OCI-LY1 (cell line): ENCODE data around the gene TTYH3.
A peak's percentile ranks its signal among the peaks of the same experiment; 100 is the strongest.

ENCODE experiments used
- H2AFZ ChIP-seq: fragments of 200-600 bp; sonication (generic), shearing (Covaris generic); 2 replicates; pipeline ENCODE4 v1.6.0; 2014; ENCODE audit warnings: antibody characterized with exemption, mild to moderate bottlenecking, low read length
- H3F3A ChIP-seq: fragments of 200-600 bp; sonication (generic), shearing (Covaris generic); 2 replicates; pipeline ENCODE4 v1.6.0; 2014; ENCODE audit warnings: mild to moderate bottlenecking, antibody characterized with exemption, low read length, moderate library complexity; ENCODE audit not compliant: insufficient read depth
- H3K27ac ChIP-seq: fragments of 200-600 bp; sonication (generic); 2 replicates; pipeline ENCODE4 v1.5.1; 2014; ENCODE audit warnings: low read length, mixed run types, mild to moderate bottlenecking, low read depth; ENCODE audit not compliant: poor library complexity, severe bottlenecking
- H3K27me3 ChIP-seq: fragments of 200-600 bp; sonication (generic); 2 replicates; pipeline ENCODE4 v1.6.0; 2014; ENCODE audit warnings: antibody characterized with exemption, mild to moderate bottlenecking, low read length, moderate library complexity; ENCODE audit not compliant: insufficient read depth
- H3K36me3 ChIP-seq: fragments of 200-600 bp; sonication (generic); 2 replicates; pipeline ENCODE4 v1.6.1; 2014; ENCODE audit warnings: mild to moderate bottlenecking, antibody characterized with exemption, low read length, moderate library complexity, mixed read lengths; ENCODE audit not compliant: insufficient read depth
- H3K4me1 ChIP-seq: fragments of 200-600 bp; sonication (generic); 2 replicates; pipeline ENCODE4 v1.5.1; 2014; ENCODE audit warnings: mild to moderate bottlenecking, low read length, moderate library complexity; ENCODE audit not compliant: insufficient read depth, severe bottlenecking
- H3K4me2 ChIP-seq: fragments of 200-600 bp; sonication (generic), shearing (Covaris generic); 2 replicates; pipeline ENCODE4 v1.6.1; 2014; ENCODE audit warnings: low read length
- H3K4me3 ChIP-seq: fragments of 200-600 bp; sonication (generic); 2 replicates; pipeline ENCODE4 v1.5.1; 2014; ENCODE audit warnings: low read length, low read depth, mild to moderate bottlenecking, mixed read lengths; ENCODE audit not compliant: poor library complexity, severe bottlenecking
- H3K79me2 ChIP-seq: fragments of 200-600 bp; shearing (Covaris generic); 2 replicates; pipeline ENCODE4 v1.6.1; 2016; ENCODE audit warnings: mixed run types, low read length, mixed read lengths; ENCODE audit not compliant: insufficient read depth
- H3K9ac ChIP-seq: fragments of 200-600 bp; sonication (generic), shearing (Covaris generic); 2 replicates; pipeline ENCODE4 v1.6.1; 2014; ENCODE audit warnings: mild to moderate bottlenecking, low read length, mixed read lengths
- H3K9me2 ChIP-seq: fragments of 200-600 bp; sonication (generic), shearing (Covaris generic); 2 replicates; pipeline ENCODE4 v1.6.1; 2014; ENCODE audit warnings: low read depth, mild to moderate bottlenecking, low read length, mixed read lengths
- H3K9me3 ChIP-seq: fragments of 200-600 bp; shearing (Covaris generic); 2 replicates; pipeline ENCODE4 v1.6.1; 2014; ENCODE audit warnings: low read length, mixed read lengths
- H4K20me1 ChIP-seq: fragments of 200-600 bp; sonication (generic), shearing (Covaris generic); 2 replicates; pipeline ENCODE4 v1.6.0; 2016; ENCODE audit warnings: mild to moderate bottlenecking, low read length; ENCODE audit not compliant: insufficient read depth
- EZH2 ChIP-seq: fragments of 200-600 bp; sonication (generic), shearing (Covaris generic); IDR thresholded peaks from 2 replicates; pipeline ENCODE4 v1.8.0; 2017; ENCODE audit warnings: borderline replicate concordance, mixed run types, mild to moderate bottlenecking, antibody characterized with exemption, low read length, moderate library complexity, mixed read lengths
- TF ChIP-seq, protein P1 (sequence below): fragments of 200-600 bp; sonication (generic), shearing (Covaris generic); IDR thresholded peaks from 2 replicates; pipeline ENCODE4 v1.5.1; 2017; ENCODE audit warnings: mild to moderate bottlenecking, antibody characterized with exemption, low read length, moderate library complexity, mixed read lengths

The TTYH3 gene

DNA sequence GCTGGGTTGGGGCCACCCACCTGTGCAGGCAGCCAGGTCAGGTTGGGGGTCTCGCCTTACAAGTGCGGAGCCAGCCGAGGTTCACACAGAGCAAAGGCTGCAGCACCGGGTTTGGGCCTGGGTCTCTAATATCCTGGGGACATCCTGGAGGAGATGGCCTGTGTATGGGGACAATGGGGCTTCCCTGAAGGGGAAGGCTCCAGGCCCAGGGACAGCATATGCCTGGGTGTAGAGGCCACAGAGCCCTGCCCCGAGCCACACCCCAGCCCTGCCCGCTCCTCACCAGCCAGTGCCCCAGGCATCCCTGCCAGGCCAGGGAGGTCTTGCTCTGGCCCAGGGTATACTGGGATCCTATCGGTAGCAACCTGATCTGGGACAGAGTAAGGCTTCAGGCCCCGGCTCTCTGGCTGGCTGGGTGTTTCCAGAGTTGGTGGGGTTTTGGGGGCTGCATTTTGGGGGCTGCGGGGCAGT is 9.1 kb downstream of the TTYH3 start:
- peaks cover 17% of the 10 kb centered on the region; the same call in 1 of the 2 replicates for H3K27me3 ChIP-seq
- H3K4me1 ChIP-seq = peaks cover 27% of the 10 kb centered on the region

DNA sequence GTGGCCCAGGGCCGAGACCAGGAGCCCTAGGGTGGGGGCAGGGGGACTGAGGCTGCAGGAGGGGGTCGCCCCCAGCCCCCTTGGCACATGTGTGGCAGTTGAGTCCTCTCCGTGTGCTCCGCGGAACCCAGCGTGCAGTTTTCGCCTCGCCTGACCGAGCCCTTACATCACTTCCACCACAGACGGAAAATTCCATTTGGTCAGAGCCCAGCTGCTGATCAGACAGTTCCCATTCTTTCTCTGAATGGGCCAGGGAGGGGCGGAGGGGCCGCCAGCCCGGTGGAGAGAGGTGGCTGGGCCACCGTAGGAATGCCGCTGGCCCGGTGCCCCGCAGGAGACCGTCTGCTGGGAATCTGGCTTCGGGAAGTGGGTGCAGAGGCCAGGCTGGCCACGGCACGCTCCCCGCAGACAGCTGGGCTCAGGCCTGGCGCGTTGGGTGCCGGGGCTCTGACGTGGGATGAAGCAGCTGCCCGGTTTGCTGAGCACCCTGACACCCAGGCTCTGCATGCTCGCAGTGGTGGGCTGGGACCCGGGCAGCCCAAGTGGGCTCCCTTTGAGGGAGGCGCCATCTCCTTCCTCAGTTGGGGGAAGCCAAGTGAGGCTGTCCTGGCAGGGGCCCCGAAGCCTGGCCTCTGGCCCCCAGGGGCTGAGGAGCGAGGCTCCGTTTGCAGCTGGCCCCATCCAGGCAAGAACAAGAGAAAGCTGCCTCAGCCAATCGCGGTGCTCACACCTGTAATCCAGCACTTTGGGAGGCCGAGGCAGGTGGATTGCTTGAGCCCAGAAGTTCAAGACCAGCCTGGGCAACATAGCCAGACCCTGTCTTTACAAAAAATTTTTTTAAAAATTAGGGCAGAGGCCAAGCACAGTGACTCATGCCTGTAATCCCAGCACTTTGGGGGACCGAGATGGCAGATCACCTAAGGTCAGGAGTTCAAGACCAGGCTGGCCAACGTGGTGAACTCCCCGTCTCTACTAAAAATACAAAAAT is 9.9 kb downstream of the TTYH3 start:
- Histone ChIP-seq H3K9ac (no peak overlapping the region), H3F3A (no peaks in the 10 kb centered on the region), H3K4me3 (no peak overlapping the region), H3K27ac (no peak overlapping the region), H3K27me3 (peaks cover 10% of the 10 kb centered on the region; the same call in 1 of the 2 replicates), H3K36me3 (no peaks in the 10 kb centered on the region), H3K4me2 (peak overlapping the region; percentile 15; the same call in 1 of the 2 replicates), H3K79me2 (no peaks in the 10 kb centered on the region), H2AFZ (no peak overlapping the region), H3K9me3 (no peaks in the 10 kb centered on the region), H3K9me2 (no peaks in the 10 kb centered on the region), H3K4me1 (peaks cover 33% of the 10 kb centered on the region), H4K20me1 (no peaks in the 10 kb centered on the region)
- no peak for TF ChIP-seq EZH2
- TF ChIP-seq, protein P1, sequence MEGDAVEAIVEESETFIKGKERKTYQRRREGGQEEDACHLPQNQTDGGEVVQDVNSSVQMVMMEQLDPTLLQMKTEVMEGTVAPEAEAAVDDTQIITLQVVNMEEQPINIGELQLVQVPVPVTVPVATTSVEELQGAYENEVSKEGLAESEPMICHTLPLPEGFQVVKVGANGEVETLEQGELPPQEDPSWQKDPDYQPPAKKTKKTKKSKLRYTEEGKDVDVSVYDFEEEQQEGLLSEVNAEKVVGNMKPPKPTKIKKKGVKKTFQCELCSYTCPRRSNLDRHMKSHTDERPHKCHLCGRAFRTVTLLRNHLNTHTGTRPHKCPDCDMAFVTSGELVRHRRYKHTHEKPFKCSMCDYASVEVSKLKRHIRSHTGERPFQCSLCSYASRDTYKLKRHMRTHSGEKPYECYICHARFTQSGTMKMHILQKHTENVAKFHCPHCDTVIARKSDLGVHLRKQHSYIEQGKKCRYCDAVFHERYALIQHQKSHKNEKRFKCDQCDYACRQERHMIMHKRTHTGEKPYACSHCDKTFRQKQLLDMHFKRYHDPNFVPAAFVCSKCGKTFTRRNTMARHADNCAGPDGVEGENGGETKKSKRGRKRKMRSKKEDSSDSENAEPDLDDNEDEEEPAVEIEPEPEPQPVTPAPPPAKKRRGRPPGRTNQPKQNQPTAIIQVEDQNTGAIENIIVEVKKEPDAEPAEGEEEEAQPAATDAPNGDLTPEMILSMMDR = no peak

More for the DNA sequence above, 9.1 kb downstream of the TTYH3 start:
- Histone ChIP-seq H4K20me1 (no peaks in the 10 kb centered on the region), H3K4me3 (no peak overlapping the region), H3K9ac (no peak overlapping the region), H3K4me2 (peak overlapping the region; percentile 15; the same call in 1 of the 2 replicates), H3K27ac (no peak overlapping the region), H3K9me2 (no peaks in the 10 kb centered on the region), H3F3A (no peaks in the 10 kb centered on the region), H3K9me3 (no peaks in the 10 kb centered on the region), H3K36me3 (no peaks in the 10 kb centered on the region), H2AFZ (no peak overlapping the region), H3K79me2 (no peaks in the 10 kb centered on the region)
- TF ChIP-seq, protein P1 = no peak
- TF ChIP-seq EZH2 = no peak

DNA sequence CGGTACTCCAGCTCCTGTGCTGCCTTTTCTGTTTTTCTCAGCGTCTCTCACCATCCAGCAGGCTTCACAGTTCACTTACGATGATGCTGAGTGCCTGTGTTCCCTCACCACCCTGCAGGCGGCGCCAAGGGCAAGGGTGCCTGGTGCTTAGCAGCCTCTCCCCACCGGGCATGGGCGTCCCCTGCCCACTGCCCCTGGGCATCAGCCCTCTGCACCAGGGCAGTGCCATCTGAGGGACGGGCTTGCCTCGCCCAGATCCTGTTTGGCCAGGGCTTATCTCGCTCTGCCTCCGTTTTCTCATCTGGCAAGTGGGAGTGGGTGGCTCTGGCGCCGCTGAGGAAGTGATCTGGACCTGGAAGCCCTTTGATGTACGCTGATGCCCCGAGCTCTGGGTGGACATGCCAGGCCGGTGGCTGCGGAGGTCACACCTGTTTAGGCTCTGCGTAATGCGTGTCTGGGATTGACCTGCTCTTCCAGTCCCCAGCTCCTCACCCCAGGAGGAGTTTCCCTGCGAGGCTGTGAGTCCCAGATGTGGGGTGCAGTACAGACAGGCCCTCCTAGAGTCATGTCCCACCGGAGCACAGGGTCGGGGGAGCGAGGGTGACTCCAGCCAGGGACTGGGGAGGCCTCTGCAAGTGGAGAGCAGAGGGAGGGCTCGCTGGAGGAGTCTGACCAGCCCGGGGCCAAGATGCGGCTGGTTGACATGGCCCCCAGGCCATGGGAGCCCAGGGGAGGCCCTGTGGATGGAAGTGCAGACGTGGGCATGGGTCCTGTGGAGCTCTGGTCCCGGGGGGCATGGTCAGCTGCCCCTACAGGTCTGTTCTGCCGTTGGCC is 11.8 kb downstream of the TTYH3 start:
- no peaks in the 10 kb centered on the region for H3K36me3 ChIP-seq
- no peak overlapping the region for H3K27ac ChIP-seq
- no peaks in the 10 kb centered on the region for H3K9me2 ChIP-seq
- H3K4me3 ChIP-seq = no peak overlapping the region
- no peak overlapping the region for H3K4me2 ChIP-seq
- H3K27me3 ChIP-seq = peaks cover 4% of the 10 kb centered on the region; the same call in 1 of the 2 replicates
- H3K4me1 ChIP-seq = peaks cover 34% of the 10 kb centered on the region
- H2AFZ ChIP-seq = no peak overlapping the region
- no peaks in the 10 kb centered on the region for H3F3A ChIP-seq
- H3K9ac ChIP-seq = no peak overlapping the region
- H4K20me1 ChIP-seq = no peaks in the 10 kb centered on the region
- no peaks in the 10 kb centered on the region for H3K79me2 ChIP-seq
- TF ChIP-seq EZH2 = no peak
- TF ChIP-seq, protein P1 = peak; percentile 69
- H3K9me3 ChIP-seq = no peaks in the 10 kb centered on the region
